ENCODE results near the gene EPHA6.
A peak's percentile ranks its signal among the peaks of the same experiment; 100 is the strongest.

The EPHA6 gene

GRCh38 chr3:97721446-97721845 lies 907.1 kb downstream of the EPHA6 start:
- no peak for DNase-seq

- DNase-seq: no peak
These were observed 922.5 kb downstream of the EPHA6 start for GRCh38 chr3:97736928-97737327.

- DNase-seq: no peak
These were observed 924.4 kb downstream of the EPHA6 start for GRCh38 chr3:97738761-97739160.

- DNase-seq: no peak
These were observed 927.6 kb downstream of the EPHA6 start for GRCh38 chr3:97742036-97742435.

GRCh38 chr3:97744289-97744688 lies 929.9 kb downstream of the EPHA6 start:
- DNase-seq: no peak

- DNase-seq: no peak
These were observed 949.4 kb downstream of the EPHA6 start for GRCh38 chr3:97763586-97764406.

- peak; percentile 73 for DNase-seq
These were observed 950.2 kb downstream of the EPHA6 start, which contains the start of gene ARL6 for GRCh38 chr3:97764407-97765238. Gene ARL6, plus strand, starts transcription at chr3:97764758. Its CDS starts 3,350 bp downstream, at chr3:97768108.

- no peak for DNase-seq
These were observed 950.9 kb downstream of the EPHA6 start for GRCh38 chr3:97765336-97765735.

GRCh38 chr3:97772926-97773325 lies 958.5 kb downstream of the EPHA6 start:
- no peak for DNase-seq

- no peak for DNase-seq
These were observed 963.8 kb downstream of the EPHA6 start for GRCh38 chr3:97778152-97778551.

- no peak for DNase-seq
These were observed 979.1 kb downstream of the EPHA6 start for GRCh38 chr3:97793420-97794019.

GRCh38 chr3:97795951-97796350 lies 981.6 kb downstream of the EPHA6 start:
- DNase-seq: no peak

Measured in activated T-cell treated with anti-CD3 and anti-CD28 coated beads, Interleukin-2, amount 50 U/mL, for 1 hour (primary cell).